NCI-H2171 (cell line): ENCODE results near the gene PRKCD.
"Not testable (repeated sequence)": the region's sequence is repeated elsewhere in the genome, so short reads cannot be mapped to it uniquely, and the experiment has no call there.

ENCODE experiments used
- DNase-seq: peaks from one replicate; lab custom pipeline; 2025; lab: John Stamatoyannopoulos, UW

PRKCD gene

DNA sequence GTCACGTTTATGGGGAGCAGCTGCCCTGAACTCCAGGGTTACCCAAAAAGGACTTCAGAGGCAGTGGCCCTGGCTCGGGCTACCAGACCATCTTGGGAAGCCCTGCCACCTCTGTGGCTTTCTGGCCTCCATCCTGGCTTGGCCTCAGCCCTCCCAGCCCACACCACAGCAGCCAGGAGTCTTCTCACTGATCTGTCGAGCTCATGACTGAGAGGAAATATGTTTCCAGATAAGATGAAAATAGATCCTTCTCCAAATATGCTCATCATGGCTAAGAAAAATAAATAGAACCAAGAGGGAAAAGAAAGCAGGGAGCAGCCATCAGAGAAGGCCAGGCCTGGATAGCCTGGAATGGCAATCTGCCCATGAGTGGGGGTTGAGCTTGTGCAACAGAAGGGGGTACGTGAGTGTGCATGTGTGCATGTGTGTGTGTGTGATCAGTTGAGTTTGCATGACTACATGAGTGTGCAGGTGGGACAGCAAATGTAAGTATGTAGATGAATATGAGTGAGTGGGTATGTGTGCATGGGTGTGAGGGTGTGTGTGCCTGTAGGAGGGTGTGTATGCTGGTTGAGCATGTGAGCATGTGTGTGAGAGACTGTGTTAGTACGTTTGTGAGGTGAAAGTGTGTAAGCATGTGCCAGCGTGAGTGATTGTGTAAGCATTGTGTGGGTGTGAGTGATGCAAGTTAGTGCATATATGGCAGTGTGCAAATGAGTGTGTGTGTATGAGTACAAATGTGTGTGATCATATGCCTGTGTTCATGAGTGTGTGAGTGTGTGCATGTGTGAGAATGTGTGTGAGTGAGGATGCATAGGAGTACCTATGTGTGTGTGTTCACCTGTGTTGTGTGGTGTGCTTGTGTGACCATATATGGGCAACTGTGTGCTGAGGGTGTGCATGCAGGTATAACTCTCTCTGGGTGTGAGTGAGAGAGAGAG, 20.8 kb upstream of the PRKCD start:
- DNase-seq = no peak

- no peak for DNase-seq
Measured at GRCh38 chr3:53140847-53141845, 19.9 kb upstream of the PRKCD start.

DNA sequence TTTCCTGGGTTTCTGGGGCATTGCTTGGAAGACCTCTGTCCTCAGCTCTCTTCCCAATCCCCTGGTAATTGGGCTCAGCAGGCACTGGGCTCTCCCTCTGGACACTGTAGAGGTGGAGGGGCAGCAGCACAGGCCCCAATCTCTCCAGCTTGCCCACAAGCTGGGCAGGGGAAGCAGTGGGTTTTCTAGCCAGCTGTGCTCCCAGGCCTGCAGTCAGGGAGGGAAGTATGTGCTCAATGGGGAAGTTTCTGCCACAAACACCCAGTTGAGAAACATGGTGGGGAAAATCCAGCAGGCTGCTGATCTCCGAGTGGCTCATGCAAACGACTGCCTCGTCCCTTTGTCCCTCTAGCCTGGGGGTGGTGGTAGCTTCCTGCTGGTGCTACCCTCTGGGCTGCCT, 18.0 kb upstream of the PRKCD start:
- DNase-seq = no peak

- DNase-seq = no peak
Measured at GRCh38 chr3:53144446-53144845, 16.6 kb upstream of the PRKCD start.

DNA sequence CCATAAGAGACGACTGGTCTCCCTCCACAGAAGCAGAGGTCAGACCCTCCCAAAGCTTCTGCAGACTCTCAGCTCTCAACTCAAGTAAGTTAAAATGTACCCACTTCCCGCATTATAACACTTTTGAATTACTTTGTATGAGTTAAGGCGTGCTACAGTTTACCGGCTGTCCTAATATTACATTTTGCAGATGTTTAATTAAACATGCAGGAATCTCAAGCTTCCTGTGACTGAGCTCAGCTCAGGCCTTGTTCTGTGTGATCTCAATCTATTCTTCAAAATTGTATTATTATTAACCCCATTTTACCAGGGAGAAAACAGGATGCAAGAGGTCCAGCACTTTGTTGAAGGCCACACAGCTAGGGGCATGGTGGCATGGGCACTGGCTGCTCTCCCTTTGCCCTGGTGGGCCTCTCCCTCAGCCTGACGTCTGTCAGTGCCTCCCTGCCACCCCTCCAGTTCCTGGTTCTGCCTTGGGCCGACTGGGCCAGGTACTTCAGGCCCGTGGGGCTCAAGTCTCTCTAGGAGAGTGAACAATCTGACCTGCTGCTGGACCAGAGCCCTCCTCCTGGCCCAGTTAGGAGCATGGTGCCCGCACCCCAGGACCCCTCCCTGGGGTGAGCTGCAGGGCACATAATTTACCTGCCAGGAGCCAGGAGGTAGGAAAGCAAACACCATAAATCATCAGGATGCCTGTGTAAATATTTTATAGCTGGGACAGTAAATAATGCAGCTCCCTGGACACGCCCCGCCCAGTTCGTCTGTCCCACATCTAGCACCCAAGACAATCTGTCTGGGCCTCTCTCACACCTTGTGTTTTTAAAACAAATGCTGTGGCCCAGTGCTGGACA, 15.9 kb upstream of the PRKCD start:
- no peak for DNase-seq

- DNase-seq = no peak
Measured at GRCh38 chr3:53145713-53146080, 15.3 kb upstream of the PRKCD start.

DNA sequence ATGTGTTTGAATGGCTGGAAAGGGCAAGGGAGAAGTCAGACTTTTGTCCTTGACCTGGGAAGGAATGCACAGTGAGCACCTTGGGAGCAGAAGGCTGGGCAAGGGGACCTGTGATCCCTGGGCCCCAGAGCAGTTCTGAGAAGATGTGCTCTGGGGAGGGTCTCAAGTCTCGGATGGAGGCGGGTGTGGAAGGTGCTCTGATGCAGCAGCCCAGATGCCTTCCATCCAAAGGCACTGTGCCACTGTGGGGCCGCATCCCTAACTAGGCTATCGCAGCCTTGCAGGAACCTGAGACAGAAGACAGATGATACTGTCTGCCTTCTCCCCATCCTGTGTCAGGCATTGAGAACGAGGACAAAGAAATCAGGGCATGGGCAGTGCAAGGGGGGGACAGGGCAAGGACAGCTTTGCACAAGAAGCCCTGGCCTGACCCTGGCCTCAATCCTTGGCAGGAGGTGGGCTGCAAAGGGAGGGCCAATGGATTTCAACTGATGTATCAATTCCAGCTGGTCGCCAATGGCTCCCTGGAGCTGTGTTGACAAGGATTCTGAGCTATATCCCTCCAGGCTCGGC, 14.6 kb upstream of the PRKCD start:
- DNase-seq = no peak

- no peak for DNase-seq
Measured at GRCh38 chr3:53147151-53147902, 13.7 kb upstream of the PRKCD start.

DNA sequence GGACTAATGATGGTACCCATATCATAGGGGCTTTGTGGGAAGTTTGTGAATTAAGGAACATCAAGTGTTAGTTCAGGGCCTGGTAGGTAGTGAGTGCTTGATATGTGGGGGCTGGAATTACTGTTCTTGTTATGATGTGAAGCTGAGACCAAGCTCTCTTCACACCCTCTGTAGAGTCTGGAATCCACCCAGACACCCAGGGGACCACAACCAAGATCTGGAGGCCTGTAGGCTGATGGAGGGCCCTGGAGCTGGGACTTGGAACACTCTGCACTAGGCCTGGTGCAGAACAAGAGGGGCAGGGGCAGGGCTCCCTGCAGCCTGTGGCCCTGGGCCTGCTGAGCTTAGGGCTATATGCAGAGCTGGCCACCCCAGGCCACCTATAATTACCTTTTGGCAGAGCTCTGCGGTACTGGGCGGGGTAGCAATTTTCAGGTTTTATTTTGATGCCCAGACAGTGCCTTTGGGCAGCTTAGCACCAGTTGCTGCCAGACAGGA, 13.1 kb upstream of the PRKCD start:
- DNase-seq = no peak

- no peak for DNase-seq
Measured at GRCh38 chr3:53149006-53149690, 11.9 kb upstream of the PRKCD start.

GRCh38 chr3:53149699-53150098, 11.3 kb upstream of the PRKCD start:
- DNase-seq = no peak

DNA sequence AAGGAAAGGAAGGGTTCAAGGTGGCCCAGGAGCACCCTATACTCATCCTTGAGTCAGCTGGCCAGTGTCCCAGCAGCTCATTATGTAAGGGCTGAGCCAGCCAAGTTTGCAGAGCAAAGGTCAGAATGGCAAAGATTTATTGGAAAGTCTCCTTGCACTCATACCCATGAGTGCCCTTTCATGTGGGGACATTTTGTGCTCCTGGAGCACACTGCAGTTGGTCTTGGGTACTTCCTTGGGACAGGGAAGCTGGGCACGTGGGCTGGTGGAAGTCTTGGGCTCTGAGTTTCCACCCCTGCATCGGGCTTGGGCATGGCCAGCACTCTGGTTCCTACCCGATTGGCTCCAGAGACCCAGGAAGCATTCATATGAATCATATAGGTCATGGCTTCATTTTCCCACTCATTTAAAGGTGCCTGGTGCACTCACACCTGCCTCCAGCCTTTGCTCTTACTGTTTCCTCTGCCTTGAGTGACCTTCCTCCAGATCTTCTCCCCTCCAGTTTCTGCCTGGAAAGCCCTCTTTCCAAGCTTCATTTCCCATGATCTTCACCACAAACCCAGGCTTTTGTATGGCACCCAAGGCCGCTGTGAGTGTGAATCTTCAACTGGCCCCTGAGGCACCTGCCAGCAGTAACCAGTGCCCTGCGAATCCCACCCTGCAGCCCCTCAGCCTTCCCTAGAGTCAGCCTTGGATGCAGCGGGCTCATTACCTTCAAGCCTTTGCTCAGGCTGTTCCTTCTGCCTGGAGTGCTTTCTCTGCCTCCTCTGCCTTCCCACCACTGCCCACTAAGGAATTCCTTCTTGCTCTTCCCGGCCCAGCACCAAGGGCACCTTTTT, 10.5 kb upstream of the PRKCD start:
- no peak for DNase-seq

DNA sequence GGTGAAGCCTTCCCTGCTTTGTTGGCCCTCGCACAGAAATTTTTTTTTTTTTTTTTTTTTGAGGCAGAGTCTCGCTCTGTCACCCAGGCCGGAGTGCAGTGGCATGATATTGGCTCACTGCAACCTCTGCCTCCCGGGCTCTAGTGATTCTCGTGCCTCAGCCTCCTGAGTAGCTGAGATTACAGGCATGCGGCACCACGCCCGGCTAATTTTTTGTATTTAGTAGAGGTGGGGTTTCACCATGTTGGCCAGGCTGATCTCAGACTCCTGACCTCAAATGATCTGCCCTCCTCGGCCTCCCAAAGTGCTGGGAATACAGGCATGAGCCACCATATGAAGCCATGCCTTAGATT, 9.9 kb upstream of the PRKCD start:
- DNase-seq = not testable (repeated sequence)

DNA sequence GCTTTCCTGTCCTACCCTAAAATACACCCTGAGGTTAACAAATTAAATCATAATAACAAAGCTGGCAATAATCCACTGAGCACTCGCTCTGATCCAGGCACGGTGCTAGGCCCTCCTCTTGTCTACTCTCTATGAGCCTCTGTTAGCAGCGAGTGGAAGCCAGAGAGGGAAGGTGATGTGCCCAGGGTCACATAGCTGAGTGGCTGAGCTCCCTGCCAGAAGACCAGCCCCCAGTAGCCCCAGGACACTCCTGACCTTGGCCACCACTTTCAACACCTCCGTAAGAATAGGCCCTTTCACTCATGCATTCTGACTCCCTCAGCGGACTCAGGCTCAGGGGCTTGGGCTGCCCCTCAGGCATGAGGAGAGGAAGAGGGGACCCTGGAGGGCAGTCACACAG, 9.5 kb upstream of the PRKCD start:
- no peak for DNase-seq

- DNase-seq = no peak
Measured at GRCh38 chr3:53151870-53152660, 8.9 kb upstream of the PRKCD start.

GRCh38 chr3:53153264-53153823, 7.7 kb upstream of the PRKCD start:
- DNase-seq = no peak

- no peak for DNase-seq
Measured at GRCh38 chr3:53153980-53154379, 7.0 kb upstream of the PRKCD start.

GRCh38 chr3:53154881-53155285, 6.1 kb upstream of the PRKCD start:
- DNase-seq = no peak
